ENCODE measurements around the gene GNPAT.

The GNPAT gene

GRCh38 chr1:231318568-231318967, 77.6 kb downstream of the GNPAT start:
- DNase-seq = peak; percentile 5

- peak; percentile 35 for DNase-seq
Observed at GRCh38 chr1:231319080-231319479, 78.1 kb downstream of the GNPAT start.

GRCh38 chr1:231322880-231323530, 82.0 kb downstream of the GNPAT start:
- DNase-seq = no peak

GRCh38 chr1:231324660-231325059, 83.6 kb downstream of the GNPAT start:
- no peak for DNase-seq

- DNase-seq = no peak
Observed at GRCh38 chr1:231326248-231326647, 85.2 kb downstream of the GNPAT start.
